Ishikawa (cell line): ENCODE data around the gene GPR78.

Experiments used
- CEBPB ChIP-seq: IDR thresholded peaks from 2 replicates; pipeline ENCODE4 v1.6.1; 2012
- CREB1 ChIP-seq: IDR thresholded peaks from 2 replicates; pipeline ENCODE4 v1.6.1; 2012; ENCODE audit warnings: low read depth
- EGR1 ChIP-seq: IDR thresholded peaks from 2 replicates; pipeline ENCODE4 v1.6.1; 2012
- EP300 ChIP-seq: IDR thresholded peaks from 2 replicates; pipeline ENCODE4 v1.6.1; 2012; ENCODE audit warnings: borderline replicate concordance
- FOXM1 ChIP-seq: IDR thresholded peaks from 2 replicates; pipeline ENCODE4 v1.6.1; 2012; ENCODE audit warnings: low read depth, borderline replicate concordance
- MAX ChIP-seq: IDR thresholded peaks from 2 replicates; pipeline ENCODE4 v1.6.1; 2012
- NFIC ChIP-seq: IDR thresholded peaks from 2 replicates; pipeline ENCODE4 v1.6.1; 2012
- RAD21 ChIP-seq: IDR thresholded peaks from 2 replicates; pipeline ENCODE4 v1.6.1; 2012; ENCODE audit warnings: low read depth
- REST ChIP-seq: IDR thresholded peaks from 2 replicates; pipeline ENCODE4 v1.6.1; 2012; ENCODE audit warnings: low read depth, mild to moderate bottlenecking
- TAF1 ChIP-seq: IDR thresholded peaks from 2 replicates; pipeline ENCODE4 v1.6.1; 2012; ENCODE audit warnings: low read depth, mild to moderate bottlenecking
- TCF12 ChIP-seq: IDR thresholded peaks from 2 replicates; pipeline ENCODE4 v1.6.1; 2012; ENCODE audit warnings: low read depth
- TEAD4 ChIP-seq: IDR thresholded peaks from 2 replicates; pipeline ENCODE4 v1.6.1; 2012
- USF1 ChIP-seq: IDR thresholded peaks from 2 replicates; pipeline ENCODE4 v1.6.1; 2012
- YY1 ChIP-seq: IDR thresholded peaks from 2 replicates; pipeline ENCODE4 v1.6.1; 2012; ENCODE audit warnings: low read depth
- ZBTB7A ChIP-seq: IDR thresholded peaks from 2 replicates; pipeline ENCODE4 v1.6.1; 2012; ENCODE audit warnings: low read depth

The GPR78 gene

GRCh38 chr4:8578717-8579116, 1.5 kb upstream of the GPR78 start:
- TF ChIP-seq EGR1 (no peak), USF1 (no peak), NFIC (no peak), TAF1 (no peak), MAX (no peak), CEBPB (no peak)

GRCh38 chr4:8579526-8580320, 469 bp upstream of the GPR78 start:
- TF ChIP-seq CREB1, result no peak
- TF ChIP-seq ZBTB7A, result 0 out of 2 replicates have a peak, but pooled peaks have one; percentile 3
- no peak for TF ChIP-seq USF1
- TF ChIP-seq EP300, result no peak
- no peak for TF ChIP-seq YY1

- TF ChIP-seq CEBPB, result no peak
- no peak for TF ChIP-seq USF1
- TF ChIP-seq YY1, result no peak
- no peak for TF ChIP-seq CREB1
- TF ChIP-seq TEAD4, result no peak
- no peak for TF ChIP-seq NFIC
- TF ChIP-seq ZBTB7A, result no peak
- no peak for TF ChIP-seq FOXM1
These were observed 1.1 kb downstream of the GPR78 start for GRCh38 chr4:8581094-8581861.

GRCh38 chr4:8582016-8582415, 1.8 kb downstream of the GPR78 start:
- no peak for TF ChIP-seq CREB1
- TF ChIP-seq YY1, result no peak
- TF ChIP-seq TCF12, result no peak
- no peak for TF ChIP-seq TAF1
- no peak for TF ChIP-seq MAX
- no peak for TF ChIP-seq CEBPB
- no peak for TF ChIP-seq ZBTB7A
- TF ChIP-seq NFIC, result no peak
- TF ChIP-seq RAD21, result no peak
- no peak for TF ChIP-seq USF1
- TF ChIP-seq TEAD4, result no peak
- no peak for TF ChIP-seq EGR1

- no peak for TF ChIP-seq REST
- no peak for TF ChIP-seq FOXM1
- TF ChIP-seq USF1, result no peak
- no peak for TF ChIP-seq TCF12
These were observed 2.2 kb downstream of the GPR78 start for GRCh38 chr4:8582436-8582835.

- TF ChIP-seq YY1 (no peak), RAD21 (no peak), REST (no peak), USF1 (no peak), ZBTB7A (no peak), MAX (no peak), TAF1 (no peak), CEBPB (no peak), FOXM1 (no peak), TCF12 (no peak), EGR1 (no peak)
These were observed 2.9 kb downstream of the GPR78 start for GRCh38 chr4:8582941-8583654.
